Breast epithelium (tissue), 4 donors: Measurements from ENCODE around the gene CFAP119. TPM values are rescaled to one million over a fixed set of nuclear protein-coding genes. Genes with fewer than 3 reads are reported as not detected.

Source experiments
- DNase-seq, 2 donors: peaks; one replicate each; pipeline ENCODE4 v3.0.0-alpha.2; 2019; ENCODE audit warnings: low spot score in 2 of 2
- H3K27ac ChIP-seq, 2 donors: fragments of 200-600 bp; sonication (generic) in 1 of 2; one replicate each; pipeline ENCODE4 v1.5.1; 2016 to 2019; ENCODE audit warnings: mild to moderate bottlenecking in 1 of 2
- H3K27me3 ChIP-seq, 2 donors: fragments of 200-600 bp; sonication (generic) in 1 of 2; one replicate each; pipeline versions ENCODE4 v1.5.1 to v1.6.0; 2017 to 2019; ENCODE audit warnings: control low read depth in 1 of 2, mild to moderate bottlenecking in 1 of 2
- H3K36me3 ChIP-seq: fragments of 200-600 bp; one replicate; pipeline ENCODE4 v1.5.1; 2019
- H3K4me1 ChIP-seq, 2 donors: fragments of 200-600 bp; sonication (generic); one replicate each; pipeline ENCODE4 v1.5.1; 2016 to 2019; ENCODE audit warnings: control low read depth in 1 of 2
- H3K4me3 ChIP-seq, 3 donors: fragments of 200-600 bp; sonication (generic); 1 replicate in 2 of 3; 2 replicates in 1 of 3; pipeline ENCODE4 v1.5.1; 2016 to 2019; ENCODE audit warnings: mild to moderate bottlenecking in 3 of 3, moderate library complexity in 2 of 3
- H3K9me3 ChIP-seq, 2 donors: fragments of 200-600 bp; sonication (generic) in 1 of 2; one replicate each; pipeline ENCODE4 v1.5.1; 2016 to 2019; ENCODE audit warnings: control low read depth in 1 of 2
- POLR2A ChIP-seq: fragments of 450-650 bp; IDR thresholded peaks from one replicate; pipeline ENCODE4 v1.6.1; 2016; ENCODE audit warnings: antibody characterized with exemption, mild to moderate bottlenecking, moderate library complexity
- POLR2AphosphoS5 ChIP-seq, 3 donors: sonication (generic); formaldehyde crosslinking; IDR thresholded peaks; one replicate each; pipeline ENCODE4 v1.6.1; 2017; ENCODE audit warnings: antibody characterized with exemption in 3 of 3
- intact Hi-C: fragments of 100-400 bp; cut with DNase I; formaldehyde crosslinking; loops from one replicate; pipeline ENCODE4 v1.15.1; 2023; ENCODE audit warnings: low total_unique reads
- total RNA-seq, 3 donors: library from RNA; depleted of rRNA; stranded (reverse); fragments of >200 nt; gene quantifications; one replicate each; pipeline ENCODE4 v1.1.0, GENCODE V29; 2016
- TF ChIP-seq, protein P1 (sequence below), 3 donors: fragments of 450-650 bp; IDR thresholded peaks; one replicate each; pipeline ENCODE4 v1.5.1; 2016 to 2017; ENCODE audit warnings: antibody characterized with exemption in 3 of 3, mild to moderate bottlenecking in 3 of 3, moderate library complexity in 3 of 3

CFAP119 gene
- total RNA-seq, 3 donors from 2014 or later, result 1.4 to 17.1 (median 13.4) TPM

DNA sequence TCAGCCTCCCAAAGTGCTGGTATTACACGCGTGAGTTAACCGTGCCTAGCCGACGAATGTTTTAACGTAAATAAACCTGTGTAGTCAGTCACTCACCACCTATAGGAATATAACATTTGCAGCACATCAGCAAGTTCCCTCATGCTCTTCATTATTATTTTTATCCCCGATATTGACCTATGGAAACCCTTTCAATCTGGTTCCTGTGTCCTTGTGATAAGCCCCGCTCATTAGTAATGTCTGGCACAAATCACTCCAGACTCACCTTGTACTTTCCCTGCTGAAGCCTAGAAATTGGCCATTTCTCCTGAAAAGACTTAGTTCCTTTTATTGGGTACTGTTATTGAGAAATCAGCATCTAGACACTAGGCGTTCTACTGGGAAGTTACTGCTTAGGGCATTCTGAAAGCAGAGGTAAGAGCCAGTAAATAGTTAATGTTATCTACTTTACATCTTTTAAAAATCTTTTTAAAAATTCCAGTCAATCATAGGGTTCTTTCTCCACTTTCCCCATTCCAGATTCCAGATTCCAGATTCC, 15.2 kb downstream of the CFAP119 start:
- H3K27ac ChIP-seq, result peak overlapping the region in 1 of 2 donors; percentile 6
- H3K4me1 ChIP-seq, result peaks cover 0 to 5% of the 10 kb centered on the region in 2 donors
- no peak overlapping the region for H3K4me3 ChIP-seq
- H3K27me3 ChIP-seq, result no peaks in the 10 kb centered on the region
- H3K9me3 ChIP-seq, result no peaks in the 10 kb centered on the region
- TF ChIP-seq, protein P1, sequence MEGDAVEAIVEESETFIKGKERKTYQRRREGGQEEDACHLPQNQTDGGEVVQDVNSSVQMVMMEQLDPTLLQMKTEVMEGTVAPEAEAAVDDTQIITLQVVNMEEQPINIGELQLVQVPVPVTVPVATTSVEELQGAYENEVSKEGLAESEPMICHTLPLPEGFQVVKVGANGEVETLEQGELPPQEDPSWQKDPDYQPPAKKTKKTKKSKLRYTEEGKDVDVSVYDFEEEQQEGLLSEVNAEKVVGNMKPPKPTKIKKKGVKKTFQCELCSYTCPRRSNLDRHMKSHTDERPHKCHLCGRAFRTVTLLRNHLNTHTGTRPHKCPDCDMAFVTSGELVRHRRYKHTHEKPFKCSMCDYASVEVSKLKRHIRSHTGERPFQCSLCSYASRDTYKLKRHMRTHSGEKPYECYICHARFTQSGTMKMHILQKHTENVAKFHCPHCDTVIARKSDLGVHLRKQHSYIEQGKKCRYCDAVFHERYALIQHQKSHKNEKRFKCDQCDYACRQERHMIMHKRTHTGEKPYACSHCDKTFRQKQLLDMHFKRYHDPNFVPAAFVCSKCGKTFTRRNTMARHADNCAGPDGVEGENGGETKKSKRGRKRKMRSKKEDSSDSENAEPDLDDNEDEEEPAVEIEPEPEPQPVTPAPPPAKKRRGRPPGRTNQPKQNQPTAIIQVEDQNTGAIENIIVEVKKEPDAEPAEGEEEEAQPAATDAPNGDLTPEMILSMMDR (IDR thresholded peaks at IDR 0.05), result no peak
- no peak for TF ChIP-seq POLR2AphosphoS5 (IDR thresholded peaks at IDR 0.05)
- no peak for TF ChIP-seq POLR2A
- intact Hi-C loops, result no loop called here
- H3K36me3 ChIP-seq, result no peaks in the 10 kb centered on the region
- DNase-seq, result no peak

DNA sequence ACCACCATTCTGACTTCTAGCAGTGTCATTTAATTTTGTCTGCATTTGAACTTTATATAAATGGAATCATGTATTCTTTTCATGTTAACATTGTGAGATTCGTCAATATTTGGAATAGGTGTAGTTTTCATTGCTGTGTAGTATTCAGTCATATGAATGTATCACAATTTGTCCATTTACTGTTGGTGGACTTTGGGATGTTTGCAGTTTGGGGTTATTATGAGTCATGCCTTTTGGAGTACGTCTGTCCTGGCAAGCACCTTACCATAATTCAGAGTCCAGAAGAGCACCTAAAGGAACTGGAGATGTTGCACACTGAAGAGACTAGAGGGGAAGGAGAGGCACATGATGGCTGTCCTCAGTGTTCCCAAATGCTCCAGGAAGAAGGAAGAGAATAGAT, 16.8 kb downstream of the CFAP119 start:
- Histone ChIP-seq H3K27ac (peak overlapping the region; percentile 20 to 30), H3K4me3 (no peak overlapping the region), H3K4me1 (peaks cover 11 to 12% of the 10 kb centered on the region in 2 donors), H3K9me3 (no peaks in the 10 kb centered on the region), H3K36me3 (no peaks in the 10 kb centered on the region), H3K27me3 (no peaks in the 10 kb centered on the region)
- no peak for DNase-seq
- intact Hi-C loops, result no loop called here
- no peak for TF ChIP-seq POLR2AphosphoS5 (IDR thresholded peaks at IDR 0.05)
- TF ChIP-seq, protein P1 (IDR thresholded peaks at IDR 0.05), result no peak
- TF ChIP-seq POLR2A, result no peak

DNA sequence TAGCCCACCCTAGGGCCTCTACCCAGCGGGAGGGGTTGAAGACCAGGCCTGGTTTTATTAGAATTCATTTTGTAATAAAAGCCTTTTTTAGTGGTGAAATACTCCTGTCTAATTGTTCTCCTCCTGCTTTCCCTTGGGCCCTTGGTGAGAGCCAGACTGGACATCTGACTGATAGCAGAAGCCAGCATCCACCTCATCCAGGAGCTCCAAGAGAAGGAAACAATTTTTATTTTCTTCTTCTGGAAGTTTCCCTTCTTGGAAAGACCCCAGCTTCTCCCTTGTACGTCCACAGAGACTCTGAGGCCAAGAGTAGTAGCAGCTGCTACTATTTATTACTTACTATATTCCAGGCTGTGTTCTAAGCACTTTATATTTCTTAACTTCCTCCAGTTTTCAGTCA, 17.7 kb downstream of the CFAP119 start:
- H3K4me3 ChIP-seq, result no peak overlapping the region
- TF ChIP-seq POLR2AphosphoS5 (IDR thresholded peaks at IDR 0.05) (no peak), POLR2A (no peak)
- TF ChIP-seq, protein P1 (IDR thresholded peaks at IDR 0.05), result no peak
- intact Hi-C loops, result no loop called here
- peak overlapping the region; percentile 82 to 93 for H3K27ac ChIP-seq
- H3K9me3 ChIP-seq, result no peaks in the 10 kb centered on the region
- peaks cover 12 to 20% of the 10 kb centered on the region in 2 donors for H3K4me1 ChIP-seq
- no peak for DNase-seq
- H3K27me3 ChIP-seq, result no peaks in the 10 kb centered on the region
- no peaks in the 10 kb centered on the region for H3K36me3 ChIP-seq

DNA sequence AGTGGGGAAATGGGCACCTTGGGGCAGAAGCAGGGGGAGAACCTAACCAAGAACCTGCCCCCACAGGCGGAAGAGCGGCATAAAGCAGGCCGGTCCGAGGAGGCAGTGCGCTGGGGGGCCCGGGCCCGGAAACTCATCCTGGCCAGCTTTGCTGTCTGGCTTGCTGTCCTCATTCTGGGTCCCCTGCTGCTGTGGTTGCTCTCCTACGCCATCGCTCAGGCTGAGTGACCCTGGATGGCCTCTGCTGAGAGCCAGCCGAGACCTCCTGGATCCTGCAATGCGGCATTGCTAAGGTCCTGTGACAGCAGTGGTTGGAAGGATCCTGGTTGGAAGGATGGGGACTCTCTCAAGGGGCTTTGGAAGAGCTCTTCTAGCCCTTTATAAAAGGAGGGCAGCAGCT, 18.1 kb downstream of the CFAP119 start:
- H3K27ac ChIP-seq, result peak overlapping the region; percentile 82 to 93
- intact Hi-C loops, result no loop called here

DNA sequence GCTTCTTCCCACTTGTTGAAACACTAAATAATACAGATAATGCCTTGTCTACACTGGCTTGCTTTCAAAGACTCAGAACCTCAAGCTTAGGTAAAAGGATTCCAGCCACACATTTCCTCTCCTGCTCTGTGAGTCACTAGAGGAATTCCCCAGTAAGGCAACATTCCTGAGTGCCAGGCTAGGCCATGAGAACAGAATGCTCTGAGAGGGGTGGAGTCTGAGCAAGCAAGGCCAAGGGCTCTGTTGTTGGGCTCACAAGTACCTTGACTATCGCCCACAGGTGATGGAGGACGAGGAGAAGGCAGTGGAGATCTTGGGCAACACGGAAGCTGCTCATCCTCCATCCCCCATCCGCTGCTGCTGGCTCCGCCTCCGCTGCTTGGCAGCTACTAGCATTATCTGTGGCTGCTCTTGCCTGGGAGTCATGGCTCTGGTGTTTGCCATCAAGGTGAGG, 20.4 kb downstream of the CFAP119 start:
- intact Hi-C loops, result no loop called here
- Histone ChIP-seq H3K27ac (peak overlapping the region; percentile 93 to 99), H3K36me3 (peaks cover 15% of the 10 kb centered on the region), H3K9me3 (no peaks in the 10 kb centered on the region), H3K27me3 (no peaks in the 10 kb centered on the region), H3K4me1 (peaks cover 7 to 20% of the 10 kb centered on the region in 2 donors), H3K4me3 (peak overlapping the region; percentile 17 to 57 (median 34))
- peak; percentile 82 to 97 for DNase-seq
- TF ChIP-seq POLR2AphosphoS5 (IDR thresholded peaks at IDR 0.05) (peak; percentile 33 to 79 (median 78)), POLR2A (no peak)

More for the DNA sequence above, 18.1 kb downstream of the CFAP119 start:
- Histone ChIP-seq H3K4me3 (no peak overlapping the region), H3K4me1 (peaks cover 12 to 20% of the 10 kb centered on the region in 2 donors), H3K36me3 (no peaks in the 10 kb centered on the region), H3K27me3 (no peaks in the 10 kb centered on the region), H3K9me3 (no peaks in the 10 kb centered on the region)
- no peak for DNase-seq
- TF ChIP-seq, protein P1 (IDR thresholded peaks at IDR 0.05), result no peak
- TF ChIP-seq POLR2AphosphoS5 (IDR thresholded peaks at IDR 0.05), result no peak
- TF ChIP-seq POLR2A, result no peak
